ENCODE measurements around the gene CASK.

GRCh38 chrX:41917517-41917916, 5.8 kb downstream of the CASK start:
- TF ChIP-seq POLR2AphosphoS5 (IDR thresholded peaks at IDR 0.05; ENCODE audit: borderline replicate concordance, low read depth, low read length): no peak
- no peak for TF ChIP-seq EZH2 (IDR thresholded peaks at IDR 0.05)
- no peak for TF ChIP-seq FOXP2 (optimal IDR thresholded peaks at IDR 0.05; ENCODE audit: control extremely low read depth, extremely low read length, insufficient read depth)
